ENCODE measurements around the gene MEIS3.
"Not testable (repeated sequence)": the region's sequence is repeated elsewhere in the genome, so short reads cannot be mapped to it uniquely, and the experiment has no call there.

The MEIS3 gene

DNA sequence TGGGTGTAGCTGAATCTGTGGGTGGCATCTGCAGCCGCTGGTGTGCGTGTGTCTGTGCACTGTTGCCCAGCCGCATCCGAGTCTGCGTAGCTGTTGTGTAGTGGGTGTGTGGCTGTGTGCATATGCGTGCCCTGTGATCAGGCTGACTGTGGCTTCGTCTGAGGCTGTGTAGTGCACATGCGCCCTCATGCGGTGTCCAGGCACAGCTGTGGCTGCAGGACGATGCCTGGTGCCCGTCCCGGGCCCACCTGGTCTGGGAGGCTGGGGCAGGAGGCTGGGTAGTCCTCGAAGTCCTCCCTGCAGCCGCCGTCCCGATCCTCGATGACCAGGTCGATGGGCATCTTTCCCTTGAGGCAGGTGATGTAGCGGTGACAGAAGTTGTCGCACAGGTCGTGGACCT lies 4.9 kb downstream of the MEIS3 start:
- DNase-seq: no peak

DNA sequence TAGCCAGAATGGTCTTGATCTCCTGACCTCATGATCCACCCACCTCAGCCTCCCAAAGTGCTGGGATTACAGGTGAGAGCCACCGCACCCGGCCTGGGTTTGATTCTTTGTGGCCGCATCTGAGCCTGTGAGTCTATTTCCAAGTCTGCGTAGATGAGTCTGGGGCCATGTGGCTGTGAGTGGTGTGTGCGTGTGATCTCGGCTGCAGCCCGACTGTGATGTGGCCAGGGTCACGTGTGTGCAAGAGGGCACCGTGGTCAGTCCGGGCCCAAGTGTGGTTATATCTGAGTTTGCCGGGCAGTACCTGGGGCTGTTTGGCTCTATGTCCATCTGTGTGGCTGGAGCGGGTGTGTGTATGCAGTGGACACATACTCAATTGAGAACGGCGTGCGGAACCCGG lies 5.4 kb downstream of the MEIS3 start:
- DNase-seq: no peak

DNA sequence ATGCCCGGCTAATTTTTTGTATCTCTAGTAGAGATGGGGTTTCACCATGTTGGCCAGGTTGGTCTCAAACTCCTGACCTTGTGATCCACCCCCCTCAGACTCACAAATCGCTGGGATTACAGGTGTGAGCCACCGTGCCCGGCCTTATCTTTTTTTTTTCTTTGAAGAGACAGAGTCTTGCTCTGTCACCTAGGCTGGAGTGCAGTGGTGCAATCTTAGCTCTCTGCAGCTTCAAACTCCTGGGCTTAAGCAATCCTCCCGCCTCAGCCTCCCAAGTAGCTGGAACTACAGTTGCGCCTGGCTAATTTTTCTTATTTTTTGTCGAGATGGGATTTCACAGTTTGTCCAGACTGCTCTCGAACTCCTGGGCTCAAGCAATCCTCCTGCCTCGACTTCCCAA lies 7.6 kb downstream of the MEIS3 start:
- DNase-seq: not testable (repeated sequence)

DNA sequence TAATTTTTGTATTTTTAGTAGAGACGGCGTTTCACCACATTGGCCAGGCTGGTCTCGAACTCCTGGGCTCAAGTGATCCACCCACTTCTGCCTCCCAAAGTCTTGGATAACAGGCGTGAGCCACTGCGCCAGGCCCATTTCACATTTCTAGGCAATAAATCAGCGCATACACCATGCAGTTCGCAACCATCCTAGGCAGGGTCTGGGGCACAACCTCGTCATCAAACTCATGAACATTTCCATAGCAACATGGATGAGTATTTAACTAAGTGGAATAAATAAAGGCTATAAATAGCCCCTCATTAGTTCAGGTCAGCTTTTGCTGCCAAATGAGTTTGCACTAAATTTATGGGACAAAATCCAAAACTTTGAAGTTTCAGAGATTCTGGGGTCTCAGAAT lies 8.2 kb downstream of the MEIS3 start:
- DNase-seq: no peak

DNA sequence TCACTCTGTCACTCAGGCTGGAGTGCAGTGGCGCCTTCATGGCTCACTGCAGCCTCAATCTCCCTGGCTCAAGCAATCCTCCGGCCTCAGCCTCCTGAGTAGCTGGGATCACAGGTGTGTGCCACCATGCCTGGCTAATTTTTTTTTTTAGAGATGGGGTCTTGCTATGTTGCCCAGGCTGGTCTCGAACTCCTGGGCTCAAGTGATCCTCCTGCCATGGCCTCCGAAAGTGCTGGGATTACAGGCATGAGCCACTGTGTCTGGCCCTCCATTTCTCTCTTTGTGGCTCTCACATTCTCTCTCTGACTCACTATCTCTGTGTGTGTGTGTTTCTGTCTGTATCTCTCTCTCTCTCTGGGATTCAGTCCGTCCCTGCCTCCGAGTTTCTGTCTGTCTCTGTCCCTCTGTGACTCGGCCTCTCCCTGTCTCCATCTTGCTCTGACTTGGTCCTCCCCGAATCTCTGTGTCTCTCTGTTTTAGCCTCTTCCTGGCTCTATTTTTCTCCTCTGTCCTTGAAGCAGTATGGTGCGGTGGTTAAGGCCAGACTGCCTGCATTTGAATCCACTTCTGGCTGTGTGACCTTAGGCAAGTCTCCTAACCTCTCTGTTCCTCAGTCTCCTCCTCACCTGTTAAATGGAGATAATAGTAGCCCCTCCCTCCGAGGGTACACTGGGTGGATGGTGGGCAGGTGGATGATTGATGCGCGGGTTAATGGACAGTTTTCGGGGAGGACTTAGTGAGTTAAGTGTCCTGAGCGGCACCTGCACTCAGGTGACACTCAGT lies 11.0 kb downstream of the MEIS3 start:
- no peak for DNase-seq

DNA sequence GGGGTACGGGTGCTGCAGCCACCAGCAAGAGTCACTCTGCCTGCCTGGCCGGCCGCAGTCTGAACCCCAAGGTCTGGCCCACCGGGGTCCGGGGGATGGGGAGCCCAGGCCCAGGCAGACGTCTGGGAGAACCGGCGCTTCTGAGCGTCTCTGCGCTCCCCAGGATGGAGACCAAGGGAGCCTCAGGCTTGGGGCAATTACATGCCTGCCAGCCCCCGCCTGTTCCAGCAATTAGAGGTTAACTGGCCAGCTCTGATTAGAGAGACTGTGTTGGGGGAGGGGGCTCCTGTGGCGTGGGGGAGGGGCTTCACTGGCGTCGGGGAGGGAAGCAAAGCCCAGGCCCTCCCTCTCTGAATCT lies 11.9 kb downstream of the MEIS3 start:
- DNase-seq: no peak

DNA sequence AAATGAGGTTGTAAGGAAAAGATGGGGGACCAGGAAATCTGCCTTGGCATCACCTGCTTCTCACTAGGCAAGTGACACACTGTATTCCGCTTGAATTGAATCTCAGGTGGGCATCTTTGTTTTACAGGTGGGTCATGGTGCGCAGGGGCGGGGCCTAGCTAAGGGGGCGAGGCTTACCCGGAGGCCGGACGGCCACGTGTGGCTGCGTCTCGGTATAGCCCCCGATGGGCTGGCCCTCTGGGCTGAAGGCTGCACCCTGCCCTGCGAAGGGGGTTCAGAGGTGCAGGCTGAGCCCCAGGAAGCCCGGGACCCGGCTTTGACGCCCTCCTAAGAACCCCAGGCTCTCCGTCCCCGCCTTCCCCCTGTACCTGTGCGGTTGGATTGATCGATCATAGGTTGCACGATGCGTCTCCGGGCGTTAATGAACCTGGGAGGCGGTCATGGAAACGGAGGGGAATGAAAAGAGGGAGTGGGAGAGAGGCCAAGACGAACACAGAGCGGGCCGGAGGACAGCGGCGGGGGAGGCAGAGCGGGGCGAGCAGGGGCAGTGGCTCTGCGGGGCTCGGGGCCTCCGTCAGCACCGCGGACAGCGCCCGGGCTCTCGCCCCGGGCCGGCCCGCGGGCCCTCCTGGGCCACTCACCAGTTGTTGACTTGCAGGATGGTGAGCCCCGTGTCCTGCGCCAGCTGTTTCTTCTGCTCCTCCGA lies 12.5 kb downstream of the MEIS3 start:
- DNase-seq: no peak

DNA sequence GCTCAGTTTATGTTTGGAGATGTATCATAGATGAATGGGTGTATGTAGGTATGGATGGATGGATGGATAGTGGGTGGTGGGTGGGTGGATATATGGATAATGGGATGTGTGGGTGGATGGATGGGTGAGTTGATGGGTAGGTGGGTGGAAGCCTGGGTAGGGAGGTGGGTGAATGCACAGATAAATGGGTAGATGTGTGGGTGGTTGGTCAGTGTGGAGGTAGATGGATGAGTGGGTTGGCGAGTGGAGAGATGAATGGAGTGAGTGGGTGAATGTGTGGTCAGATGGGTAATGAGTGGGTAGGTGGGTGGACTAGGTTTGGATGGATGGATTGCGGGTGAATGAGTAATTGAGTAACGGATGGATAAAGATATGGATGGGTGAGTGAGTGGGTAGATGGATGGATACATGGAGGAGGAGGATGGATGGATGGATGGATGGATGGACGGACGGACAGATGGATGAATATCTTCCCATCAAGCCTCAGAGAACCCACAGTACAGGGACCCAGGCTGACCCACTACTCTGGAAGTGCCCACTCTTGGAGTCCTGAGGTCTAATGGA lies 13.4 kb downstream of the MEIS3 start:
- no peak for DNase-seq

DNA sequence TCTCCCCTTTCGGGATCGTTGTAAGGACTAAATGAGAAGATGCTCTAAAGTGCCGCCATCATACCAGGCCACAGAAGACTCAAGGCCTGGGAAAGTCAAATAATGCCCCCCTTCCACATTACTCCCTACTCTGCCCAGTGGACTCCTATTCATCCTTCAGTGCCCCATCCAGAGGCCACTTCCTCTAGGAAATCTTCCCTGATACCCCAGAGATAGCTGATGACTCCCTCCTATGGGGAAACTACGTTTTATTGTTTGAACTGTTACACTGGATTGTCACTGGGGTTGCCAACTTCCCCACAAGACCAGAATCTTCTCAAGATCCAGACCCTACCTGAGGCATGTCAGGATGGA lies 14.2 kb downstream of the MEIS3 start:
- no peak for DNase-seq

DNA sequence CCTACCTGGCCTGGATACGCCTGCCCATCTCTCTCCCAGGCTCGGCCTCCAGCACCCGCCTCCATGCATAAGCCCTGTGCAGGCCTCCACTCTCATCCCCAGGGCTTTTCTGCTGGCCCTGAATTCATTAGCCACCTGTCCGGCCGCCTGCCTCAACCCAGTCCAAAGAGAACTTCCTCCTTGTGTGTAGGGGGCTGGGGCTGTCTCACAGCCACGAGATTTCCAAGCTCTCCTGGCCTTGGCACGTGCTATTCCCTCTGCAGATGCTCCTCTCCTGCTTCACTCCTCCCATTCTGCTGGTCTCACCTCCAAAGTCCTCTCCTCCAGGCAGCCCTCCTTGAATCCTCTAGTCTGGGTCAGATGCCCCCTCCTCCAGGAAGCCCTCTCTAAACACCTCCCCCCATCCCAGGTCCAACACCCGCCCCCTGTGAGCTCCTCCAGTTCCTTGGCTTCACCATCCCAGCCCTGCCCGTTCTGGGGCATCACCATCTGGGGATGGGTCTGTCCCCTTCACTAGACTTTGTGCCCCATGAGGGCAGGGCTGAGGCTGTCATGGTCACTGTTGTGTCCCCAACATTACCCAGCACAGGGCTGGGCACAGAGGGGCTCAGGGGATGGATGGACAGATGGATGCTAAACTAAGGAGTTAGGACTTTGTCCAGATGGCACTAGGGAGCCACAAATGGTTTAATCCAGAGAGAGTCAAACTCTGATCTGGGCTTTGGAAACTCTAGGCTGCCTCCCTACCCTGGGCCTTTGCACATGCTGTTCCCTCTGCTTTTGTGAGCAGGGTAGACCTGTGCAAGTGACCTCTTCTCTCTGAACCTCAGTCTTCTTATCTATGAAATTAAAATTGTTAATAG lies 14.8 kb downstream of the MEIS3 start:
- DNase-seq: no peak

DNA sequence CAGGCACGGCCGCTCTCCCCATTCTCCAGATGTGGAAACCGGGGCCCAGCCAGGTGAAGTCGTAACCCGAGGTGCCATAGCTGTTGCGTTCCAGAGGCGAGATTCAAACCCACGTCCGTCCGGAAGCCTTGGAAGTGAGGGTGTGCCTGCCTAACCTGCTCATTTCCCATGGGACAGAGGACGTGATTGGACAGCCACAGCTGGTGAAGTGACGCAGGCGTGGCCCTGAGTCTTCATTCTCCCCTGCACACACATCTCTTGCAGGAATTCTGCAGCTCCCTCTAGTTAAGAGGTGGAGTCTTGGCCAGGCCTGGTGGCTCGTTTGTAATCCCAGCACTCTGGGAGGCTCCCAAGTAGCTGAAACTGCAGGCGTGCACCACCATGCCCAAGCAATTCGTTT lies 16.8 kb downstream of the MEIS3 start:
- DNase-seq: no peak

DNA sequence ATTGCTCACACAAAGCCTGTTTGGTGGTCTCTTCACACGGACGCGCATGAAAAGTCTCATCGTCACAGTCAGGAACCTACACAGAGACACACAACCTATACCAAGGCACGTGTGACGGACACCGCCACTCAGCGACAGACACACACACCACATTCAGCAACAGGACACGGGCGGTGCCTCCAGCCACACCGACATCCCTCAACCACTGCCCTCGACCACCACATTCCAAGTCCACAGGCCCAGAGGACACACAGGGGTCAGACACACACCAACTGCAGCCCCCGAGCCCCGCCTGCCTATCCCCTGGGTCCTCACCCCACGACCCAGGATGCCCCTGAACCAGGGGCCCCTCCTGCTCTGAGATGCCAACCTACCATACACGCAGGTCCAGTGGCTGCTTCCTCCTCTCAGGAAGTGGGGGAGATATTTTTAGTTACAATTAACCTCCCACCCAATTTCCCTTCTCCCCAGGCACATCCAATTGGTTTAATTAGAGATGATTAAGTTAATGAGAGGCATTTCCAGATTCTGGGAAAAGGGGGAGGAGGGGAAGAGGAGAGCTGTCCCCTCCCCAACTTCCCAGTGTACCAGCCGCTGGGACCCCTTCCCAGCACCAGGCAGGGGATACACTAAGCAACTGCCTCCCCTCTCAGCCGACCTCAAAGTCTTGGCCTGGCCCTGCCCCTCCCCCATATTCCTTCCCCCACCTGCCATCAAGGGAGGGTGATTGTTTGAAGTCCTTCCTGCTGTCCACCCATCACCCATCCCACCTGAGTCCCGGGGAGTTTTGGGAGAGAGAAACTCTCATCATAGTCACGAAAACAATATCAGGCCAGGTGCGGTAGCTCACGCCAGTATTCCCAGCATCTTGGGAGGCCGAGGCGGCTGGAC lies 20.4 kb downstream of the MEIS3 start:
- DNase-seq: no peak

DNA sequence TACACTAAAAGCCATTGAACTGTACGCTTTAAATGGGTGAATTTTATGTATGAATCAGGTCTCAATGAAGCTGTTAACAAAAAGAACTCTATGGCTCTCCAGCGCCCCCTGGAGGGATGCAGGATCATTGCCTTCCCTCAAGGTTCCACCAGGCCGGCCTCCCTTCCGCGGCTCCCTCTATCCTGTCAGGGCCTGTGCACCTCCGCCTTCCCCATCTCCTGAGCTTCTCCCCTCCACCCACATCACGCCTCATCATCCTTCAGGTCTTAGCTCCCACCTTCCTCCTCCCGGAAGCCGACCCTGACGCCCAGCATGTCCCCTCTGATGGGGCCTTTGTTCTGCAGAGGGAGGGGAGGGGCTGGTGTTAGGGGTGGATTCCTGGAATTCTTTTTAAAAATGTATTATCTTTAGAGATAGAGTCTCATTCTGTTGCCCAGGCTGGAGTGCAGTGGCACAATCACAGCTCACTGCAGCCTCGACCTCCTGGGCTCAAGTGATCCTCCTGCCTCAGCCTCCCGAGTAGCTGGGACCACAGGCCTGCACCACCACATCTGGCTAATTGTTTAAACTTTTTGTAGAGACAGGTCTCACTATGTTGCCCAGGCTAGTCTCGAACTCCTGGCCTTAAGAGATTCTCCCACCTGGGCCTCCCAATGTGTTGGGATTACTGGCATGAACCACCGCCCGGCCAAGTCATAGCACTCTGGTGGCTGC lies 27.7 kb downstream of the MEIS3 start:
- no peak for DNase-seq

DNA sequence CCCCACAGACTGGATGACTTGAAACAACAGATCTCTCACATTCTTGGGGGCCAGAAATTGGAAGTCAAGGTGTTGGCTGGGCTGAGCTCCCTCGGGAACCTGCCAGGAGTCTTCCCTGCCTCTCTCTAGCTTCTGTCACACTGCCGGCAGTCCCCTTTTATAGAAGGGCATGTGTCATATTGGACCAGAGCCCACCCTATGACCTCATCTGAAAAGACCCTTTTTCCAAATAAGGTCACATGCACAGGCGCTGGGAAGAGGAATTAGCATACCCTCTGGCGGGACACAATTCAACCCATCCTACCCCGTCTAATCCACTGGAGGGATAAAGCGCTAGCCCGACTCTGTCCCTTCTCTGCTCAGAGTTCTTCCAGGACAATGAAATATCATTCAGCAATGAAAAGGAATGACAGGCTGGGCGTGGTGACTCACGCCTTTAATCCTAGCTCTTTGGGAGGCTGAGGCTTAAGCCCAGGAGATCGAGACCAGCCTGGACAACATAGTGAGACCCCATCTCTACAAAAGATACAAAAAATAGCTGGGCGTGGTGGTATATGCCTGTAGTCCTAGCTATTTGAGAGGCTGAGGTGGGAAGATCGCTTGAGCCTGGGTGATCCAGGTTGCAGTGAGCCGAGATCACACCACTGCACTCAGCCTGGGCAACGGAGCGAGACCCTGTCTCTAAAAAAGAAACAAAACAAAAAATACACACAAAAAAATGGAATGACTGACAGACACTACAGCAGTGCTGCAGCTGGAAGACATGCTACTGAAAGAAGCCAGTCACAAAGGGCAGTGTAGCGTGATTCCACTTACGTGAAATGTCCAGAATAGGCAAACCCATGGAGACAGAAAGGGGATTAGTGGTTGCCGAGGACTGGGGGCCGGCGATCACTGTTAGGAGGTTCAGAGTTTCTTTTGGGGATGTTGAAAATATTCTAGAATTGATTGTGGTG lies 28.5 kb downstream of the MEIS3 start:
- no peak for DNase-seq

DNA sequence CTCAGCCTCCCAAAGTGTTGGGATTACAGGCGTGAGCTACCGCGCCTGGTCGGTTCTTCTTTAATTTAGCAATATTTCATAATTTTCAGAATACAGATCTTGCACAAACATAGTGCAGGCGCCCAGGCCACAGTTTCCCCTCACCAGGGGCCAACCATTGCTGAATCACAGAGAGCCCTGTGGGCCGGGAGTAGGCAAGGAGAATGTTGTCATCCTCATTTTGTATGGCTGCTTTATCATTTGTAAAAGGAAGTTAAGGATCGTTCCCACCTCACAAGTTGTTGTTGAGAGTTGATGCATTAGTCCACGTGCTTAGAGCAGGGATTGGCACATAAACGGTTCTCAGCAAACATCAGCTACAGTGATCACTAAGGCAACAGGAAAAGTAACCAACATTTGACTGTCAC lies 30.2 kb downstream of the MEIS3 start:
- DNase-seq: no peak

DNA sequence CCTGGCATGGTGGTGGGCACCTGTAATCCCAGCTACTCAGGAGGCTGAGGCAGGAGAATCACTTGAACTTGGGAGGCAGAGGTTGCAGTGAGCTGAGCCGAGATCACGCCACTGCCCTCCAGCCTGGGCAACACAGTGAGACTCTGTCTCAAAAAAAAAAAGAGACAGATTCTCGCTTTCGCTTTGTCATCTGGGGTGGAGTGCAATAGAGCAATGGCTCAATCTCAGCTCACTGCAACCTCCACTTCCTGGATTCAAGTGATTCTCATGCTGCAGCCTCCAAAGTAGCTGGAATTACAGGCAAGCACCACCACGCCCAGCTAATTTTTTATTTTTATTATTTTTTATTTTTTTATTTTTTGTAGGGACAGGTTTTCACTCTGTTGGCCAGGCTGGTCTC lies 30.6 kb downstream of the MEIS3 start:
- DNase-seq: not testable (repeated sequence)

DNA sequence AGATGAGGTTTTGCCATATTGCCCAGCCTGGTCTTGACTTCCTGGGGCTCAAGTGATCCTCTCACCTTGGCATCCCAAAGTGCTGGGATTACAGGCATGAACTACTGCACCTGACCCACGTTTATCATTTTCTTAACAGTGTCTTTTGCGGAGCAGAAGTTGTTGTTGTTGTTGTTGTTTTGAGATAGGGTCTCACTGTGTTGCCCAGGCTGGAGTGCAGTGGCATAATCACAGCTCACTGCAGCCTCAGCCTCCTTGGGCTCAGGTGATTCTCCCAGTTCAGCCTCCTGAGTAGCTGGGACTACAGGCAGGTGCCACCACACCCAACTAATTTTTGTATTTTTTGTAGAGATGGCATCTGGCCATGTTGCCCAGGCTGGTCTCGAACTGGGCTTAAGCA lies 31.7 kb downstream of the MEIS3 start:
- DNase-seq: not testable (repeated sequence)

DNA sequence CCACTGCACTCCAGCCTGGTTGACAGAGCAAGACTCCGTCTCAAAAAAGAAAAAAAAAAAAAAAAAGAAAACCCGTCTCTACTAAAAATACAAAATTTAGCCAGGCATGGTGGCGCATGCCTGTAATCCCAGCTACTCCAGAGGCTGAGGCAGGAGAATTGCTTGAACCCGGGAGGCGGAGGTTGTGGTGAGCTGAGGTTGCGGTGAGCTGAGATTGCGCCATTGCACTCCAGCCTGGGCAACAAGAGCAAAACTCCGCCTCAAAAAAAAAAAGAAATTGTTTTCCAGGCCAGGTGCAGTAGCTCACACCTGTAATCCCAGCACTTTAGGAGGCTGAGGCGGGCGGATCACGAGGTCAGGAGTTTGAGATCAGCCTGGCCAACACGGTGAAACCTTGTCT lies 32.7 kb downstream of the MEIS3 start:
- DNase-seq: not testable (repeated sequence)

DNA sequence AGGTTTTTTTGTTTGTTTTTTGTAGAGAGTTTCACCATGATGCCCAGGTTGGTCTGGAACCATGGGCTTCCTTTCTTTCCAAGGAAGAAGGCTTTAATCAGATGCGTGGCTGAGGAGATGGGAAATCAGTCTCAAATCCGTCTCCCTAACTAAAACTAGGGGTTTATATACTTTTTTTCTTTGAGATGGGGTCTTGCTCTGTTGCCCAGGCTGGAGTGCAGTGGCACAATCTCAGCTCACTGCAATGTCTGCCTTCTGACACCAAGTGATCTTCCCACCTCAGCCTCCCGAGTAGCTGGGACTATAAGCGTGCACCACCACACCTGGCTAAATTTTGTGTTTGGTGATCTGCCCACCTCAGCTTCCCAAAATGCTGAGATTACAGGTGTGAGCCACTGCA lies 34.8 kb downstream of the MEIS3 start:
- not testable (repeated sequence) for DNase-seq

DNA sequence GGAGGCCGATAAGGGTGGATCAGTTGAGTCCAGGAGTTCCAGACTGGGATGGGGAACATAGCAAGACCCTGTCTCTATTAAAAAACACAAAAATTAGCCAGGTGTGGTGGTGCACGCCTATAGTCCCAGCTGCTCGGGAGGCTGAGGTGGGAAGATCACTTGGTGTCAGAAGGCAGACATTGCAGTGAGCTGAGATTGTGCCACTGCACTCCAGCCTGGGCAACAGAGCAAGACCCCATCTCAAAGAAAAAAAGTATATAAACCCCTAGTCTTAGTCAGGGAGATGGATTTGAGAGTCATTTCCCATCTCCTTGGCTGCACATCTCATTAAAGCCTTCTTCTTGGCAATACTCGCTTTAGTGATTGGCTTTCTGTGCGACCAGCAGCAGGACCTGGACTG lies 35.4 kb downstream of the MEIS3 start:
- DNase-seq: not testable (repeated sequence)
